SJCRH30 (cell line): ENCODE data around the gene CHAF1A. TPM values are rescaled to one million over a fixed set of nuclear protein-coding genes. Genes with fewer than 3 reads are reported as not detected.
A peak's percentile ranks its signal among the peaks of the same experiment; 100 is the strongest.

Source experiments
- DNase-seq, 2 experiments: peaks; one replicate each; pipeline ENCODE4 v3.0.0-alpha.2; 2015 to 2020
- H3K27ac ChIP-seq: fragments of 250-450 bp; sonication (Bioruptor Pico); 2 replicates; pipeline ENCODE4 v1.5.1; 2020; ENCODE audit warnings: mild to moderate bottlenecking, moderate library complexity
- H3K27me3 ChIP-seq: fragments of 250-450 bp; sonication (Bioruptor Pico); 2 replicates; pipeline ENCODE4 v1.5.1; 2020; ENCODE audit warnings: mild to moderate bottlenecking, moderate library complexity
- H3K36me3 ChIP-seq: fragments of 250-450 bp; sonication (Bioruptor Pico); 2 replicates; pipeline ENCODE4 v1.5.1; 2020; ENCODE audit warnings: mild to moderate bottlenecking, moderate library complexity
- H3K4me1 ChIP-seq: fragments of 250-450 bp; sonication (Bioruptor Pico); 2 replicates; pipeline ENCODE4 v1.5.1; 2020; ENCODE audit warnings: mild to moderate bottlenecking, moderate library complexity
- H3K4me3 ChIP-seq: fragments of 250-450 bp; sonication (Bioruptor Pico); 2 replicates; pipeline ENCODE4 v1.5.1; 2020; ENCODE audit warnings: mild to moderate bottlenecking, moderate library complexity
- H3K9me3 ChIP-seq: fragments of 250-450 bp; sonication (Bioruptor Pico); replicated peaks from 2 replicates; pipeline ENCODE4 v1.5.1; 2020; ENCODE audit warnings: mild to moderate bottlenecking, moderate library complexity
- total RNA-seq: library from RNA; depleted of rRNA; stranded (reverse); fragments of >200 nt; shearing (Covaris generic); gene quantifications from 2 replicates; pipeline ENCODE4 v1.2.3, GENCODE V29; 2014

CHAF1A gene
- total RNA-seq, 1 experiment from 2014 or later, result 54.6 TPM

DNA sequence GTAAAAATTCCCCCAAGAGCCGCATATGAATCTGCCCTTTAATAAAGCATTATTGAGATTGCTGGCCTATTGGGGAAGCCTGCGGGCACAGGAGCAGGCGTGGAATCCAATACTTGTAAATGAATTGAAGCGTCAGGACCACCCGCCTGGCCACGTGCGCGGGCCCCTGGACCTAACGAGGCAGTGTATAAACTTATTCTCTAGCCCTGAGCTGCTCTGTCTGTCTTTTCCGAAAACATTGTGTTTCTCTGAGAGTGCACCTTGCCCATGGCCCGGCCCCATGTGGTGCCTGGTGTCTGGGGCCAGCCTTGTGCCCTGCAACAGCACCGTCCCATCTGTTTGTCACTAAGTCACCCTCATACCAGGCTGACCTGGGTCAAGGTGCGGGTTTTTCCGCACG, 40.7 kb downstream of the CHAF1A start:
- H3K27me3 ChIP-seq, result no peaks in the 10 kb centered on the region
- peaks cover 36% of the 10 kb centered on the region for H3K36me3 ChIP-seq
- no peaks in the 10 kb centered on the region for H3K9me3 ChIP-seq
- no peak for DNase-seq
- no peak overlapping the region for H3K27ac ChIP-seq
- H3K4me1 ChIP-seq, result peaks cover 5% of the 10 kb centered on the region; the same call in 1 of the 2 replicates
- H3K4me3 ChIP-seq, result no peak overlapping the region

DNA sequence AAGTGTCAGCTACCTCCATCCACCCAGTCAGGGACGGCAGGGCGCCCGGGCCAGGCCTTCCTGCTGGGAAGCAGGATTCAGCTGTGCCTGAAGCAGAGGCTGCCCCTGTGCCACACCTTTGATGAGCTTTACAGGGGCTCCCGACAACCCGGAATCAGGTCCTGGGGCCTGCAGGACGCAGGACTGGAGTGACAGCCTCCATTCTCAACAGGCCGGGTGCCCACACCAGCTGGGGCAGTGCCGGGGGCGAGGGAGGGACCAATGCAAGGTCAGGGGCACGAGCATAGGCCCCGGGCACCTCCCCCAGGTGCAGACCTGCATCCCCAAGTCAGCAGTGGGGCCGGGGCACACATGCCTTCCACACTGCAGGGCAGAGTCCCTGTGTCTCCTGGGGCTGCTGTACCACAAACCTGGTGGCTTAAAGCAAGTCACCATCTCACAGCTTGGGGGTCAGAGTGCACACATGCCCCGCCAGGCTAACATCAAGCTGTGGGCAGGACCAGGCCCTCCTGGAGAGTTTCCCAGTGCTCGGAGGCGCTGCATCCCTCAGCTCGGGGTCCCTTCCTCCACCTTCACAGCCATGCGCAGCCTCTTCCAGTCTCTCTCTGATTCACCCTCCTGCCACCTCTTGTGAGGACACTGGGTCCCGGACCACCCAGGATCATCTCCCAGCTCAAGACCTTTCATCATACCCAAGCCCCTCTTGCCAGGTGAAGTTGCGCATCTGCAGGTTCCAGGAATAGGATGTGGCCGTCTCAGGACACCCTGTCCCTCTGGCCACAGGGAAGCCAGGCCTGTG, 41.7 kb downstream of the CHAF1A start:
- H3K27ac ChIP-seq, result no peak overlapping the region
- H3K4me1 ChIP-seq, result peaks cover 5% of the 10 kb centered on the region; the same call in 1 of the 2 replicates
- H3K36me3 ChIP-seq, result peaks cover 36% of the 10 kb centered on the region
- H3K9me3 ChIP-seq, result no peaks in the 10 kb centered on the region
- DNase-seq, result no peak
- H3K4me3 ChIP-seq, result no peak overlapping the region
- H3K27me3 ChIP-seq, result no peaks in the 10 kb centered on the region

DNA sequence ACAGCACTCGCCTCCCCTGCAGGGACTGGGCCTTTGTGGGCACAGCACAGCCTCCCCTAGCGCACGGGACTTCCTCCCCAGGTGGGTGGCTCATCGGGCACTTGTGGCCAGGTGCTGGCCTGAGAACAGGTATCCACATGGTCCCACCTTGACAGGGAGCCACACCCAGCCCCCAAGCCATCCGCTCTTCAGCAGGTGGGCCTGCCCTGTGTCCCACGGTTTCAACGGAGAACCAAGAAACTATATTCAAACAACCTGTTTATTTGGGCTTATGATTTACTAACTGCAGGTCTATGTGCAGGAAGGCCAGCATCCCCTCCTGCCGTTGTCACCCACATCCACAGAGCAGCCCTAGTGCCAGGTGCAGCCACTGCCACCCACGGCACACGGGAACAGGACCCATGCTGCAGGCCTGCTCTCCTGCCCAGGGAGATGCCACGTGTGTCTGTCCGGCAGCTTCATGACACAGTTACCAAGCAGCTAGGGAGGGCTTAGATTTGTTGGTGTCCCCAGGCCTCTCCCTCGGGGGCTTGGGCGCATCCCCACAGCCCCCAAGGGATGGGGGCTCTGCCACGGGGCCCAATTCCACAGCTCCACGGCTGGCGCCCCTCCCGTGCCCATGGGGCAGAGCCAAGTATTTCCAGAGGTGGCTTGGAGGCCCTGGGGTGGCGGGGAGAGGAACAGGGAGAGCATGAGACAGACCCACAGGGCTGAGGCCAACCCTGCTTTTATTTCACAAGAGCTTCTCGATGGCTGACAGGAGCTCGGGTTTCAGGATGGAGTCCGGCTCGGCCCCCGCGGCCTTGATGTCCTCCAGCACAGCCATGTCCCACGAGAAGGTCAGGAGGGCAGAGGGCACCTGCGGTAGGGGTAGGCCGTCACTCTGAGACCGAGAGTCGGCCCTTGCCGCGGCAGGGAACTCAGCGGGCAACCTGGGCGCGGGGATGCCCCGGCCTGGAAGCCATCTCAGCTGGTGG, 42.6 kb downstream of the CHAF1A start:
- H3K36me3 ChIP-seq, result peaks cover 31% of the 10 kb centered on the region
- no peak overlapping the region for H3K4me3 ChIP-seq
- no peak overlapping the region for H3K27ac ChIP-seq
- no peak for DNase-seq
- no peaks in the 10 kb centered on the region for H3K9me3 ChIP-seq
- H3K27me3 ChIP-seq, result no peaks in the 10 kb centered on the region
- H3K4me1 ChIP-seq, result peaks cover 5% of the 10 kb centered on the region; the same call in 1 of the 2 replicates

DNA sequence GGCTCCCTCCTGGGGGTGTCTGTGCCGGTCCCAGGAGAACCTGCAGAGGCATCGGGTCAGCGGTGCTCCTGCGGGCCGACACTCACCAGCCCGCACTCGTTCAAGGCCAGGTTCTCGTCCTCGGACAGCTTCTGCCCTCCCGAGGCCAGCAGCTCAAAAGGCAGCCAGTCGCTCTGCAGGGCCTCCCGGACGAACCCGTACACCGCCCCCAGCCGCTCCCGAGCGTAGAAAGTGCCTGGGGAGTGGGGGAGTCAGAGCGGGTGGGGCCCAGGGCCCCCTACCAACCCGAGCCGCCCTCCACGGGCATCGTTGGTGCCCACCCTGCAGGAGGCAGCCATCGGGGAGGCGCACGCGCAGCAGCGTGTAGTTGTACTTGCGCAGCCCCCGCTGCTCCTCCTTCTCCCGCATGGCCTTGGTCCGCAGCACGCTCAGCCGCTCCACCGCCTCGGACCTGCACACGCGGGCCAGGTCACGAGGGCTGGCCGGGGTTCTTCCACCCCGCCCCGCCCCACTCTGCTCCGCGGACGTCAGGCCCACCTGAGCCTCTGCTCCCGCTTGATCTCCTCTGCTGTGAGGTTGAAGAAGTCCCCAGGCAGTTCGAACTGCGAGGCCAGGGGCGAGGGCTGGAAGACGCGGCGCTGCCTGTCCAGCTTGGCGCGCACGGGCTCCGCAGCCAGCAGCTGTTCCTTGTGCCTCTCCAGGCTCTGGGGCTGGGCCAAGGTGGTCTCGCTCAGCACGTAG, 43.7 kb downstream of the CHAF1A start:
- peaks cover 5% of the 10 kb centered on the region; the same call in 1 of the 2 replicates for H3K4me1 ChIP-seq
- H3K27me3 ChIP-seq, result no peaks in the 10 kb centered on the region
- no peak overlapping the region for H3K27ac ChIP-seq
- no peak overlapping the region for H3K4me3 ChIP-seq
- no peak for DNase-seq
- H3K9me3 ChIP-seq, result no peaks in the 10 kb centered on the region
- peaks cover 31% of the 10 kb centered on the region for H3K36me3 ChIP-seq

DNA sequence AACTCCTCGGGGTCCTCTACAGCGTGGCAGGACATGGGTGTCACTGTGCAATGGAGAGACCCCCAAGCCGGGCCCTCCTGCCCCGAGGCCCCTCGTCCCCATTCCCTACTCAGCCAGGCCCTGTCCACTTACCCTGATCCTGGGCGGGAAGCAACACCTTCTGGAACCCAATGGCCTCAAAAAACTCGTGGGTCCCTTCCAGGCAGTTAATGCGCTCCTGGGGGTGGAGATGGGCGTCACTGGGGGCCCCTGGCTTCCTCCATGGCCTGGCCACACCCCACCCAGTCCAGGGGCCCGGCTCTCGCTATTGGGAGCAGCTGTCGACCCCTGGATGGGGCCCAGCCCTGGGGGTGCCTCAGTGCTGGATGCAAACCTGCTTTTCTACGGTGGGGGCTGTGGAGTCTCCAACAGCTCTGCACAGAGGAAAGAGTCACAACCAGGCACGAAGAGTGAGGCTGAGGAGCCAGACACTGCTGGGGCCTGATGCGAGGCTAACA, 44.3 kb downstream of the CHAF1A start:
- Histone ChIP-seq H3K36me3 (peaks cover 32% of the 10 kb centered on the region), H3K9me3 (no peaks in the 10 kb centered on the region), H3K4me1 (peaks cover 5% of the 10 kb centered on the region; the same call in 1 of the 2 replicates), H3K27me3 (no peaks in the 10 kb centered on the region), H3K27ac (no peak overlapping the region), H3K4me3 (no peak overlapping the region)
- DNase-seq, result peak in 1 of 2 experiments; percentile 44

DNA sequence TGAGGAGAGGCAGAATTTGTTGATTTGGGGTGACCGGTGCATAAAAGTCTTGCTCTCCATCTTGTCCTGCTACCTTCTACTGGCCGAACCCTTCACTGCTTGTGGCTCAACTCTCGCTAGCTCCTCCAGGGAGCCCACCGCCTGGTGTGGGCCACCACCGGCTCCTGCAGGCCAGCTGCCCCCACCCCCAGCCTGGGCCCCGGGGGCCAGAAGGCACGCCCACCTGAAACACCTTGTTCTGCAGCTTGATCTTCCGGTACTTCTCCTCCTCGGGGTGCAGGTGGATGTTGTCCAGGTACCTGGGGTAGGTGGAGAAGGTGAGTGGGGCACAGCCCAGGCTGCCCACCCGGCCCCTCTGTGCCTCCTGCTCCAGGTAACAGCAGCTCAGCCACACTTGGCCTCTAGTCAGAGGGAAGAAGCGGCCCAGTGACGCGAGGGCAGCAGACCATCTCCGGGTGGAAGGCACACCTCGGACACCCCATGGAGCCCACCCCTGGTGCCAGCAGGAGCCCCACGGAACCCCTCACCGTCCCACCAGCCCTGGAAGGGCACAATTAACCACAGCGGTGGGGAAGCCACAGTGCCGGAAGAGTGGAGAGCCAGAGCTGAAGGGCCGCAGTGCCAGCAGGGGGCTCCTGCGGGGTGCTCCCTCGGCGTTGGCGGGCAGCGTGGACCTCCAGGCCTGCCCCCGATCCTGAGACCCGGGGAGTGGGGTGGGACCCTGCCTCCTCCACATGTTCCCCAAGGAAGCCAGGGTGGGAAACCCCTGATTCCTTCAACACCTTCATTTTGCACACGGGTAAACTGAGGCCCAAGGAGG, 45.1 kb downstream of the CHAF1A start:
- DNase-seq, result no peak
- H3K4me3 ChIP-seq, result no peak overlapping the region
- H3K9me3 ChIP-seq, result no peaks in the 10 kb centered on the region
- no peak overlapping the region for H3K27ac ChIP-seq
- H3K36me3 ChIP-seq, result peaks cover 33% of the 10 kb centered on the region
- H3K27me3 ChIP-seq, result no peaks in the 10 kb centered on the region
- peaks cover 5% of the 10 kb centered on the region; the same call in 1 of the 2 replicates for H3K4me1 ChIP-seq

DNA sequence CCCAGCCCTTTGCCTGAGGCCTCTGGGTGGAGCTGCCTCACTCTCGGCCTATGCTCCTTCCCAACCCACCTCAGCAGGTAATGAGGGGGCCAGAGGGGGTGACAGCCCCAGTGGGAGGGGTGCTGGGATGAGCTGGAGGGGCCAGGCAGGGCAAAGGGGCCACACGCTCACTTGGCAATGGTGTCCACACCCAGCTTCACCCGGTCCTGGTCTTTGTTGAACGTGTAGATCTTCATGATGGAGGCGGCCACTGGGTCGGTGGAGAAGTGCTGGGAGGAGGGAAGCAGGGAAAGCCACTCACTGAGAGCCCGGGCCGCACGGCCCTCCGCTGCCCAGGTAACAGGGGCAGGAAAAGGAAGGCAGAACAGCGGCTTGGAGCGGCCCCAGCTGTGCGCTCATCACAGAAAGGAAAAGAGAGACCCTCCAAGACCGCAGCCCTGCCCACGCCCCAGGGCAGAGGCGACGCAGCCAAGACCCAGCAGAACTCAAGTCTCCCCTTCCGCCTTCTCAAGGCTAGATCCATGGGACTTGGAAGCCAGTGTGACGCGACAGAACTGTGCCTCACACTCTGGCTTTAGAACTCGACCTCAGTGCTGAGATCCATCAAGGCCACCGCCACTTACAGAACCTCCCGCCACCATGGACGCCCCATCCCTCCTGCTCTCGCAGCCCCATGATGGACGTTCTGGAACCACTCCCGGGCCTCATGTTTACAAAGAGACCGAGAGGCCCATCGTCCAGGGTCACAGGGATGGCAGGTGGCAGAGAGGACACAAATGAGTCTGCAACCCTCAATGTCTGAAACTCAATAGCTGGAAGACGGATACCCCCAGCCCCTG, 45.9 kb downstream of the CHAF1A start:
- Histone ChIP-seq H3K9me3 (no peaks in the 10 kb centered on the region), H3K4me1 (peaks cover 5% of the 10 kb centered on the region; the same call in 1 of the 2 replicates), H3K36me3 (peaks cover 35% of the 10 kb centered on the region), H3K4me3 (no peak overlapping the region), H3K27ac (no peak overlapping the region), H3K27me3 (no peaks in the 10 kb centered on the region)
- DNase-seq, result no peak

DNA sequence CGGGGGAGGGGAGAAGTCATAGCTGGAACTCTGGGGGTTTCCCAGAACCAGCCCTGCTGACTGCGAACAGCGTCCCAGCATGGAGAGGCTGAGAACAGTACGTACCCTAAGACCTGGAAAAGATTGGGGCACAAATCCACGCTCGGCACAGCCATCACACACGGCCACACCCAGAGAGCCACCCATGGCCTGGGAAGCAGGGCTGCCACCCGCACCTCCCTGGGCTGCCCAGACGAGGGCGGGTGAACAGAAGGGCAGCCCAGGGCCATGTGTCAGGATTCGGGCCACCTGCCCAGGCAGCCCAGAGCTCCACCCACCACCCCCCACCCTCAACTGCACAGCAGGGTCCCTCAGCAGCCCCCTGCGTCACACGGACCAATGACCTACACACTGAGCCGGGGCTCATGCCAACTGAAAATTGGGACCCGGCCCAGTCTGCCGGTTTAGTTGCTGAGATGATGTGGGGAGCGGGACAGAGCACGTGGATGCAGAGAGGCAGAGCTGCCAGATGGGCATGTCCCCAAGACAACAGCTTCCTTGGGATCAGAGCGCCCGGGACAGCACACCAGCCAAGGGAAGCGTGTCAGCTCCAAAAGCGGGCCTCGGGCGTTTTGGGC, 46.7 kb downstream of the CHAF1A start:
- peaks cover 5% of the 10 kb centered on the region; the same call in 1 of the 2 replicates for H3K4me1 ChIP-seq
- no peak for DNase-seq
- H3K27me3 ChIP-seq, result no peaks in the 10 kb centered on the region
- H3K4me3 ChIP-seq, result no peak overlapping the region
- no peaks in the 10 kb centered on the region for H3K9me3 ChIP-seq
- H3K27ac ChIP-seq, result no peak overlapping the region
- H3K36me3 ChIP-seq, result peaks cover 36% of the 10 kb centered on the region

DNA sequence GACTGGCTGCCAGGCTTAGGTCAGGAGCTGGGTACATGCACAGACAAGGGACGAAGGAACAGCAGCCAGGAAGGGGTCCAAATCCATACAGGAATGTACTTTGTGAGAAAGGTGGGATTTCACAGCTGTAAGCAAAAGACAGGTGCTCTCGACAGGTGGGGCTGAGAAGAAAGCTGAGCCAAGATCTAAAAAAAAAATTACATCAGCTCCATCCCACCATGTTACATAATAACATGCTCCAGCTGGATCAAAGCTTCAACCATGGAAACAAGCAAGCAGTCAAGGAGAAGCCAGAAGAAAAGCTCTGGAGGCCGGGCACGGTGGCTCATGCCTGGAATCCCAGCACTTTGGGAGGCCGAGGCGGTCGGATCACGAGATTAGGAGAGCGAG, 47.2 kb downstream of the CHAF1A start:
- Histone ChIP-seq H3K27ac (no peak overlapping the region), H3K36me3 (peaks cover 34% of the 10 kb centered on the region)

DNA sequence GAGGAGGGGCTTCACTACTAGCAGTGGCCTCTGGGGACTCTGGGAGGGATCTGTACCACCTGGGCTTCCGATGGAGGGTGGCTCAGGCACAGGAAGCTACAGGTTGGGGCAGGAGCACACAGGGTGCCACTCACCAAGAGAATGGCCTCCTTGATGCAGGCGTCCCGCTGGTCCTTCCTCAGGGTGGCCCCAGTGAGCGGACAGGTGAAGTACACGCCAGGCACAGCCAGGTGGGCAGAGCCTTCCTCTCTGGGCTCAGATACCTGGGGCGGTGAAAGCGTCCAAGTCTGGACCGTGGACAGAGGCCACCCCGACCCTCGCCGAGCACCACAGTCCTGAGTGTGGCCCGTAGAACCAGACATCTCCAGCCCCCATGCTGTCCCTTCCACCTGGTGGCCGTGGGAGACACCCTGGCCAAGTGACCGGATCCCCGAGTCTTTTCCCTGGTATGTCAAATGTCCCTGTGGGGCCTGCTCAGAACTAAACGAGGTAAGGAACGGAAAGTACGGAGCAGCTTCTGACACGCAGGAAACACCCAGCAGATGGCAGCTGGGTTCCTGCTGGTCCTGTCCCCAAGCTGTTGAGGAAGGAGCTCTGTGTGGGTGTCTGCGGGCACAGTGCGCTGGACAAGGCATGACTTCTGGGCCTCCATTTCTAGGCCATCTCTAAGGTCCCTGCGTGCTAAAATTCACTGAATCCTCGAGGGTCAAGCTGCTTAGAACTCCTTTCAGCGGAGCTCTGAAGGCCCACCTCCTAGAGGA, 50.0 kb downstream of the CHAF1A start:
- H3K4me3 ChIP-seq, result no peak overlapping the region
- no peak overlapping the region for H3K27ac ChIP-seq
- peaks cover 16% of the 10 kb centered on the region for H3K36me3 ChIP-seq
- DNase-seq, result no peak
- no peaks in the 10 kb centered on the region for H3K9me3 ChIP-seq
- no peaks in the 10 kb centered on the region for H3K27me3 ChIP-seq
- peaks cover 9% of the 10 kb centered on the region; the same call in 1 of the 2 replicates for H3K4me1 ChIP-seq

More for the DNA sequence above, 47.2 kb downstream of the CHAF1A start:
- no peaks in the 10 kb centered on the region for H3K27me3 ChIP-seq
- no peak for DNase-seq
- H3K9me3 ChIP-seq, result no peaks in the 10 kb centered on the region
- H3K4me3 ChIP-seq, result no peak overlapping the region
- peaks cover 5% of the 10 kb centered on the region; the same call in 1 of the 2 replicates for H3K4me1 ChIP-seq

DNA sequence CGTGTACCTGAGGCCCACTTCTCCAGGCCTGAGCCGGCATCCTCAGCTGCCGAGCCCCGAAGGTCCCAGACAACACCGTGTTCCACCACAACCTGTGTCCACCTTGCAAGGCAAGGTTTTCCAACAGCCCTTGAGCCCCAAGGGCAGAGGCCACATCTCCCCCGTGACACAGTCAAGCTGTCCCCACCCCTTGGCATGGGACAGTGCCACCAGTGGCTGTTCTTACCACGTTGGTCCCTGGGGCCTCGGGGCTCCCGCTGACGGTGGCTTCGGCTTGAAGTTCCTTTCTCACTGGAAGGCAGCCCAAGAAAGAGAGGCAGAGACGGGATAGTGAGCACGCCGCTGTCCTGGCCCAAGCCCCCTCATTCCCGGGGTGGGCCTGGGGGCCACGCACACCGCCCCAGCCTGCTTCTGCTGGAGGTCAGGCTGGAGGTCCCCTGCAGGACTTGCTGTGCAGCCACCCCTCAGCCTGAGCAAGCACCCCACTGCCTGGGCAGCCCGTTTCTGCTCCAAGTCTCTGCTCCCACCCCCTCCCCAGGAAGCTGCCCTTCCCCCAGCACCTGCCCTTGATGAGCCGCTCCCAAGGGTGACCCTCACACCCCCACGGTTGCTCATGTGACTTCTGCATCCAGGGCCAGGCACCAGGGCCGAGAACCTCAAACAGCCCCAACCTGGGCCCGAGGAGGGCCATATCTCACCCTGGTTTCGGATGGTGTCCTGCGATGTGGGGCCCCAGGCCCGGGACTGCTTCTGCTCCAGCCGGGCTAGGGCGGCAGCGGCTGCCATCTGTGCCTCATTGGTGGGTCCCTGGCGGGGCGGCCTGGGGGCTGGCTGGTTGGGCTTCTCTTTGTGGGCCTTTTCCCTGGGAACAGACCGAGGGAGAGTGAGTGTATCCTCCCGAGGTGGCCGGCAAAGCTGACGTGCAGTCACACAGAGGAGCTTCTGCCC, 51.1 kb downstream of the CHAF1A start:
- H3K27me3 ChIP-seq, result no peaks in the 10 kb centered on the region
- no peaks in the 10 kb centered on the region for H3K9me3 ChIP-seq
- peaks cover 11% of the 10 kb centered on the region; the same call in 1 of the 2 replicates for H3K36me3 ChIP-seq
- H3K4me1 ChIP-seq, result peaks cover 9% of the 10 kb centered on the region; the same call in 1 of the 2 replicates
- DNase-seq, result no peak
- no peak overlapping the region for H3K27ac ChIP-seq
- H3K4me3 ChIP-seq, result no peak overlapping the region
